HG03432 (cell line): ENCODE measurements around the gene FGD4.

Experiments
- ATAC-seq: cut with Tn5 transposase; IDR thresholded peaks from one replicate; pipeline ENCODE4 v1.9.1; 2021; ENCODE audit warnings: mild to moderate bottlenecking, moderate library complexity; ENCODE audit not compliant: unreplicated experiment

Gene FGD4

GRCh38 chr12:32399370-32400113, at the start of gene FGD4:
Gene FGD4 (plus strand): TSS chr12:32399558.
- peak; percentile 92 for ATAC-seq

GRCh38 chr12:32353540-32353939, 45.8 kb upstream of the FGD4 start:
- no peak for ATAC-seq

- ATAC-seq = no peak
Measured at GRCh38 chr12:32357601-32358249, 41.6 kb upstream of the FGD4 start.

GRCh38 chr12:32360956-32361355, 38.4 kb upstream of the FGD4 start:
- ATAC-seq = no peak

GRCh38 chr12:32362892-32363291, 36.5 kb upstream of the FGD4 start:
- ATAC-seq = no peak

- ATAC-seq = peak; percentile 67
Measured at GRCh38 chr12:32365473-32366064, 33.8 kb upstream of the FGD4 start.

- ATAC-seq = no peak
Measured at GRCh38 chr12:32366714-32367113, 32.6 kb upstream of the FGD4 start.

- no peak for ATAC-seq
Measured at GRCh38 chr12:32367381-32367780, 32.0 kb upstream of the FGD4 start.

- no peak for ATAC-seq
Measured at GRCh38 chr12:32369202-32369601, 30.2 kb upstream of the FGD4 start.

- ATAC-seq = no peak
Measured at GRCh38 chr12:32377344-32378055, 21.9 kb upstream of the FGD4 start.

GRCh38 chr12:32379213-32379612, 20.1 kb upstream of the FGD4 start:
- no peak for ATAC-seq

GRCh38 chr12:32379667-32380066, 19.7 kb upstream of the FGD4 start:
- no peak for ATAC-seq

- no peak for ATAC-seq
Measured at GRCh38 chr12:32382226-32382625, 17.1 kb upstream of the FGD4 start.

- ATAC-seq = peak; percentile 83
Measured at GRCh38 chr12:32390572-32391219, 8.7 kb upstream of the FGD4 start.

- no peak for ATAC-seq
Measured at GRCh38 chr12:32395026-32395425, 4.3 kb upstream of the FGD4 start.

- ATAC-seq = no peak
Measured at GRCh38 chr12:32397696-32398095, 1.7 kb upstream of the FGD4 start.

- ATAC-seq = no peak
Measured at GRCh38 chr12:32398181-32398580, 1.2 kb upstream of the FGD4 start.

GRCh38 chr12:32398816-32399369, 465 bp upstream of the FGD4 start:
- no peak for ATAC-seq

- no peak for ATAC-seq
Measured at GRCh38 chr12:32400114-32400672, 835 bp downstream of the FGD4 start.

GRCh38 chr12:32400866-32401265, 1.5 kb downstream of the FGD4 start:
- no peak for ATAC-seq
